ENCODE data around the gene PLXNC1.

PLXNC1 gene

DNA sequence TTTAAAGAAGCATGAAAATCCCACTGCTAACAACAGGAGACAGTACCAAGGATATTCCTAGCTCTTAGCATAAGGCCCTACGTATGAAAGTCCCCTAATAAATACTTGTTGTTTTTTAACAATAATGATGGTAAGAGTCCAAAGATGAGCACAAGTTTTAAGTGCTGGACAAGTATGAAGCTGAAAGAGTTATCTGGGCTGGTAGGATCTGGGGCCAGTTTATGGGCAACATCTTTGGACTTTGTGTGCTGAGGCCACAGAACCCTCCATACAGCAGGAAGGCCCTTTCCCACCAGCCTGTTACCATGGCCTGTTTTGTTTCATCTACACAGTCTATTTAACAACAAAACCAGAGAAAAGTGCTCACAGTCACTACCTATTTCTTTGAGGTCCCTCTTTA, 12.5 kb upstream of the PLXNC1 start:
- no peak for DNase-seq

DNA sequence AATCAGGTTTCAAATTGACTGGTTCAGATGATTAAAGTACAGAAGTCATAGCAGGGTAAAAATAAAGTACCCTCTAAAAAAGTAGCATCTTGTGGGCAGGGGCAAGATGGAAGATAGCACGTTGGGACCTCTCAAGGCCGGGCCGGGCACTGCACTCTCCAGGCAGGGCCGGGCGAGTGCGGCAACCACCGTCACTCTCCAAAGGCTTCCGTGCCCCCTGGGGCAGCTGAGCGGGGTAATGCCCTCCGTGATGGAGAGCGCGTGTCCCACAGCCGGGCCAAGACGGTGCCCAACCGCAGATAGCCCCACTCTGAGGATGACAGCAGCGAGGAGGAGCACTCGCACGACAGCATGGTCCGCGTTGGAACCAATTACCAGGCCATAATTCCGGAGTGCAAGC, 8.6 kb upstream of the PLXNC1 start:
- DNase-seq: no peak

DNA sequence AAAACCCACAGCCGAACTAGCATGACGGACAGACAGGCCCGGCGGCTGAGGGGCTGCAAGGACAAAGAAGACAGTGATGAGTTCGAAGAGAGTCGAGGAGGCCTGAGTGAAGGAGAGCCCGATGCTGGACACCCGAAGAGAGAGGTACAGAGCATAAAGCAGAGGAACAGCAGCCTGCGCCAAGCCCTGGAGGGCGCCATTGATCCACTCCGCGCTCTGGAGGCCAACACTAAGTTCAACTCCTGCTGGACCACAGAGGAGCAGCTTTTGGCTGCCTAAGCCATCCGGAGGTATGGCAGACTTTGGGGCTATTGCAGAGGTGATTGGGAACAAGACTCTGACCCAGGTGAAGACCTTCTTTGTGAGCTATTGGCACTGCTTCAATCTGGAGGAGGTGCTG, 7.8 kb upstream of the PLXNC1 start:
- peak; percentile 67 for DNase-seq

DNA sequence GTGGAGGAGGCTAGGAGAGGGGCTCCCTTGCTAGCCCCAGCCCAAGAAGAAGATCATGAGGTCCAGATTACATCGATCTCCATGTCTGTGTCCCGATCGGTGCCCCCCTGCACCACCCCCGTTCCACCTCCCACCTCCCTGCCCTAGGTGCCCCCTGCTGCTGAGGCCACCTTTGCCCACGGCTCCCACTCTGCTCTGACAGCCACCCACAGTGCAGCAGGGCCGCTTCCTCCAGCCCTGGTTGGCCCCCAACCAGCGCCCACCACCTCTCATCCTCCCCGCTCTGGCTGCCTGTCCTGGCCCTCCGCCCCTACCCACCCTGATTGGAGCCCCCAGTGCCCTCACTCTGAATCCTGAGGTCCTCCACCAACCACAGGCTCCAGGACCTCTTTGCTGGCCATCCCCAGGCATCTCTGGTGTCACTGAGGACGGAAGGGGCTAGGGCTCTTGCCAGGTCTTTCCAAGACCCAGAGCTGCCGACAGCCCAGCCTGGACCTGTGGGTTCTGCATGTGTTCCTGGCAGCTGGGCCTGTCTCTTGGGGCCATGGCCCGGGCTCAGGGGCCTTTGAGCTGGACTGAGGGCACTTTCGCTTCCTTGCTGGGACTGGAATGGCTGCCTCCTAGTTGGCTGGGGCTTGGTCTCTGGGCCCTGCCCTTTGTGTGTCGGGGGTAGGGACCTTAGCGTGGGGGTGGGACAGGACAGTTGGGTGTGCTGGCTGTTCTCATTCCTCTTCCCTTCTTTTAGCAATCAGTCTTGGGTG, 7.2 kb upstream of the PLXNC1 start:
- no peak for DNase-seq

DNA sequence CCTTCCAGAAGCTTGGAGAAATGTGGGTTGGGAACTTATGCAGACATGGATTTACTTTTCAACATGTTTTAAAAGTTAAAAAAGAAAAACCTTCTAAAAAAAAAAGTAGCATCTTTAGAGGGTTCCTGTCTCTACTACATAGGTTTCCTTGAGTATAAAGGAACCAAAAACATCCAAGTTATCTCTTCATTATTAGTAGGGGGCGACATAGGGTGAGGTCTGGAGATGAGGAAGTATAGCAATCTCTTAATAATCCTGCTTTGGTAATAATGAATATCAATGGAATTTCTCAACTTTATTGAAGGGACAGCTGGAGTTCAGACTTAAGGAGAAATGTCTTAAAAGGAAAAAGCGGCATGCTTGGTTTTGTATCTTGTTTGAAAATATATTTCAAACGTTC, 6.5 kb upstream of the PLXNC1 start:
- DNase-seq: no peak

DNA sequence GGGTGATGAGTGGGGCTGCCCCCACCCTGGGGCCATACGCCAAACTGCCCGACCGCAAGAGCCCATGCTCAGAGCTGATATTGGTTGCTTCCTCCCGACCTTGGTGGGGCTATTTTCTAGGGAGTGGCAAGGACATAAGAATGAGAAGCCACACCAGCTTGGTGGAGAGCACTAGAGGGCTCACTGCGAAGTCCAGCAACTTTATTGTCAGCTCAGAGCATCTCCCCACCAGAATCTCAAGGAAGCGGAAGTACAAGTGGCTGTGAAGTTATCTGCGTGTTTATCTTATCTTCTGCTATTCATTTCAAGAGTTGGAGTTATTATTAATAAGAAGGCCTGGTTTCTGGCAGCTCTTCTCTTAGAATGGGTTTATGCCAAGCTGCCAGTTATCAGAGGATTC, 4.9 kb upstream of the PLXNC1 start:
- no peak for DNase-seq

DNA sequence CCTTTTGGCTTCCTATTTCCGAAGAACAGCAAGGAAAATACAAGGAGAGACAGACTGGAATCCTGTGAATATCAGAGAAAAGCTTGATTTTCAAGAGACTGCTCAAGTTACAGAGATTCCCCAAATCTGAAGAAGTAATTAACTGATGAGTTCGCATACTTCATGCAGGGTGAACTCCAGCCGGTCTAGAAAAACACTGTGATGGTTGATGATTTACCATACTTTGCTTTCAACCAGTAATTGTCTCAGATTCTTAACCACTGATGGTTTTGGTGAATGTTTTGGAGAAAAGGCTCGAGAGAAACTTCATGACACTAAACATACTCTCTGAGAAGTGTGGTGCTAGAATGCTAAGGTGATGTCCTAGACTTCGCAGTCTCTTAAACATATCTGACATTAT, 4.4 kb upstream of the PLXNC1 start:
- no peak for DNase-seq

DNA sequence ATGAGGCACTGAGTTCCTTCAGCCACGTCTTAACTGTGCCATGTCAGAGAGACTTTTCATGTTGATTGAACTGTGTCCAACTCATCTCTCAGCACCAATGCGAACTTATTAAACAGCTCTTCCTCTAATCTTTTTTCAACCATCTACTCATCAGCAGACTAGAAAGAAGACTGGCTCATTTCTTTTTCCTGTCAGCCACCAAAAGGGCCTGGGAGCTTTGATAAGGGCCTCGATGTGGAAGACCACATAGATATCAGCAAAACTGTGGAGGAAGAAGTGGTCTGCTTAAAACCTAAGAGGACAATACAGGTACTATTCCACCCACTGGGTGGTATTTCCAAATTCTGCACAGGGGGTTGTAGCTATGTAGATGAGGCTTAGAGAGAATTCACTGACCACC, 3.6 kb upstream of the PLXNC1 start:
- DNase-seq: no peak

DNA sequence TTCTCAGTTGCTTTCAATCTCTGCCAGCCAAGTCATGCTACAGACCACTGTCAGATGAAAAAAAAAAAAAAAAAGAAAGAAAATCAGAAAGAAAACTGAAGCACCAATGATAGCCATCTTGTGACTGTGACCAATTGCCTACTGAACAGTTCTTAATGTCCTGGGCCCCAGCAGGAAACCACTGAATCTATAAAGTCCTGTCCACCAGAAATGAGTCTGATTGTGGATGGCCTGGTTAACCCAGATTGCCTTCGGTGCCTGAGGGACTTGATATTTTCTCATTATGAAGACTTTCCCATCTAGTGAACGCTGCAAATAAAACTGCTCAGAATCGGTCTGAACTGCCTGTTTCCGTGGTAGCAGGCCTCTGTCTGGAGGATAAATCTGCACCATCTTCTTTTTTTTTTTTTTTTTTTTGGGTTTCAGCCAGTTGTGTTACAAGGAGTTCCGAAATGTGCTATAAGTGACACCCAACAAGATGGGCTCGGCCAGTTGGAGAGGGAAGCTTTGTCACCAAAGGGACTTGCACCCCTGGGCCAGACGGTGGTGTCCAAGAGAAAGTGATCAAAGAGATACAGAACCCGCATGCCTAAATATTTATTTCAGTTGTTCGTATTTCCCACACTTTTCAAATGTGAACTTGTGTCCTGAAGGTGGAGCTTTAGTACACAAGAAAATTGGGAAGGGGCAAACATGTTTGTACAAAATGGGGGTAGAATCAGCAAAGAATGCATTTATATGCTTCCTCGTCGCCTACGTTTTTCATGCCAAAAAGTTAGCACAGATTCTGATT, 3.0 kb upstream of the PLXNC1 start:
- DNase-seq: no peak

DNA sequence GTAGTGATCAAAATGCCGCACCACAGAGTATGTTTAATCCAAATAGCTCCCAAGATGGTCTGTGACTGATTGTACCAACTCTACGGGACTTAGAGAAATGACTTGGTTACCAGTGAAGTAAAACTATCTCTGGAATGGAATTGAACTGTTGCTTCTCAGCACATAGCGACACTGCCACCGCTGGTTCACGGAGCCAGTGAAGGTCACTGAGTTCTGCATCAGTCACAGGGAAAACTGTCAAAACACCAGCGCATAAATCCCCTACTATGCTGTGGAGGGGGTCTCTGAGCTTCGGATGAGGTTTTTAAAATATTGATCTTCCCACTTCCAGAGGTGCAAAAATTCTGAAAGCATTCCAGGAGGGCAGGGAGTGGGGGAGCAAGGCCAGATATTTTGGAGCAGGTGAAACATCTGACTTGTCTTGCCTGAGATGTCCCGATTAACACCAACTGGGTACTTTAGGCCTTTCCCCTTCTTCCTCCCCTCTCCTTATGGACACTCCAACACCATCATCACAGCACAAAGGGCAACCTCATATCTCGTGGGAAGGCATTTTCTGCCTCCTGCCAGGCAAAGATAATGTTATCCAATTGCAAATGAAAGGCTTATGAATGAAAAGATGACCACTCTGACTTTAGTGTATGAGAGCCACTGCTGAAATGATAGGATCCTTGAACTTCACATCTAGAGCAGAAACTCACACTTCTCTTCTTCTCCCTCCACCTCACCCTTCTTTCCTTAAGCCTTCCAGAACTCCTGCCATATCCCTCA, 2.0 kb upstream of the PLXNC1 start:
- no peak for DNase-seq

DNA sequence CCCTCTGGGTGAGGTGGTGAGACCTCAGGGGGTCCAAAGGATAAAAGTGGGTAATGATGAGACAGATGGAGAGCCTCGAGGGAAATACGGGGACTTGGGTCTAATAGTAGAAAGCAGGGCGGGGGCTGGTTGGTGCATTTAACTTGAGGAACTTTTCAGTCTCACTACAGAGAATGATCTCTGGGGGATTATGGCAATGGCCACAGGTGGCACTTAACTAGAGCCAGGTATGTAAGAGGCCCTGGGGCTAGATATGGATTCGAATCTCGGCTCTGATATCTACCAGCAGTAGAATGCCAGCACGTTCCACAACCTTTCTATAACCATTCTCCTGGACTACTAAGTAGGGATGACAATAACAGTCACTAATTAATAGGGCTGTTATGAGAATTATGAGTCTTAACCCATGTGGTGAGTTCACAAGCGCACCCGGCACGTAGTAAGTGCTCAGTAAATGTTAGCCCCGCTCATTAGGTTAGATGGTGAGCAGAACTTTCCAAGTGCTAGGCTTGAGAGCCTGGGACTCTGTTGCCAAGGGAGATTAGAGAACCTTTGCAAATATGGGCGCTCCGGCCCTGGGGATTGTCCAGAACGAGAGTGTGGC, 888 bp upstream of the PLXNC1 start:
- no peak for DNase-seq

DNA sequence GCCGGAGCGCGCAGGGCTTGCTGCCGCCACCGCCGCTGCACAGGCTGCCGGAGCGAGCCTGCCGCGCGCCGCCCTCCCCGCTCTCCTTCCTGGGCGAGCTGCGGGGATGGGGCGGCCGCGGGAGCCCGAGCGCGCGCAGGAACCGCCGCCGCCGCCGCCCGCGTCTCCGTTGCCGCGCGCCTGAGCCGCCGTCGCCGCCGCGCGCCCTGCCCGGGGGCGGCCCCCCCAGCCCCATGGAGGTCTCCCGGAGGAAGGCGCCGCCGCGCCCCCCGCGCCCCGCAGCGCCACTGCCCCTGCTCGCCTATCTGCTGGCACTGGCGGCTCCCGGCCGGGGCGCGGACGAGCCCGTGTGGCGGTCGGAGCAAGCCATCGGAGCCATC, 352 bp downstream of the PLXNC1 start:
- no peak for DNase-seq

DNA sequence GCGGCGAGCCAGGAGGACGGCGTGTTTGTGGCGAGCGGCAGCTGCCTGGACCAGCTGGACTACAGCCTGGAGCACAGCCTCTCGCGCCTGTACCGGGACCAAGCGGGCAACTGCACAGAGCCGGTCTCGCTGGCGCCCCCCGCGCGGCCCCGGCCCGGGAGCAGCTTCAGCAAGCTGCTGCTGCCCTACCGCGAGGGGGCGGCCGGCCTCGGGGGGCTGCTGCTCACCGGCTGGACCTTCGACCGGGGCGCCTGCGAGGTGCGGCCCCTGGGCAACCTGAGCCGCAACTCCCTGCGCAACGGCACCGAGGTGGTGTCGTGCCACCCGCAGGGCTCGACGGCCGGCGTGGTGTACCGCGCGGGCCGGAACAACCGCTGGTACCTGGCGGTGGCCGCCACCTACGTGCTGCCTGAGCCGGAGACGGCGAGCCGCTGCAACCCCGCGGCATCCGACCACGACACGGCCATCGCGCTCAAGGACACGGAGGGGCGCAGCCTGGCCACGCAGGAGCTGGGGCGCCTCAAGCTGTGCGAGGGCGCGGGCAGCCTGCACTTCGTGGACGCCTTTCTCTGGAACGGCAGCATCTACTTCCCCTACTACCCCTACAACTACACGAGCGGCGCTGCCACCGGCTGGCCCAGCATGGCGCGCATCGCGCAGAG, 873 bp downstream of the PLXNC1 start:
- DNase-seq: peak; percentile 36

DNA sequence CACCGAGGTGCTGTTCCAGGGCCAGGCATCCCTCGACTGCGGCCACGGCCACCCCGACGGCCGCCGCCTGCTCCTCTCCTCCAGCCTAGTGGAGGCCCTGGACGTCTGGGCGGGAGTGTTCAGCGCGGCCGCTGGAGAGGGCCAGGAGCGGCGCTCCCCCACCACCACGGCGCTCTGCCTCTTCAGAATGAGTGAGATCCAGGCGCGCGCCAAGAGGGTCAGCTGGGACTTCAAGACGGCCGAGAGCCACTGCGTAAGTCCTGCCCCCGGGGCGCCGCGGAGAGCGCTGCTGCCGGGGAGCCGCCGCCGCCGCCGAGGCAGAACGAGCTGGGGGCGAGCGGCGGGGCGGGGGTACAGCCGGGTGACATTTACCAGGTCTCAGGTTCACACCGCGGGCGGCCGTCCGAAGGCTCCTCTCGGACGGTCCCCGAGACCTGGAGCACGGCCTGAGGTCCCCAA, 1.4 kb downstream of the PLXNC1 start:
- DNase-seq: no peak

DNA sequence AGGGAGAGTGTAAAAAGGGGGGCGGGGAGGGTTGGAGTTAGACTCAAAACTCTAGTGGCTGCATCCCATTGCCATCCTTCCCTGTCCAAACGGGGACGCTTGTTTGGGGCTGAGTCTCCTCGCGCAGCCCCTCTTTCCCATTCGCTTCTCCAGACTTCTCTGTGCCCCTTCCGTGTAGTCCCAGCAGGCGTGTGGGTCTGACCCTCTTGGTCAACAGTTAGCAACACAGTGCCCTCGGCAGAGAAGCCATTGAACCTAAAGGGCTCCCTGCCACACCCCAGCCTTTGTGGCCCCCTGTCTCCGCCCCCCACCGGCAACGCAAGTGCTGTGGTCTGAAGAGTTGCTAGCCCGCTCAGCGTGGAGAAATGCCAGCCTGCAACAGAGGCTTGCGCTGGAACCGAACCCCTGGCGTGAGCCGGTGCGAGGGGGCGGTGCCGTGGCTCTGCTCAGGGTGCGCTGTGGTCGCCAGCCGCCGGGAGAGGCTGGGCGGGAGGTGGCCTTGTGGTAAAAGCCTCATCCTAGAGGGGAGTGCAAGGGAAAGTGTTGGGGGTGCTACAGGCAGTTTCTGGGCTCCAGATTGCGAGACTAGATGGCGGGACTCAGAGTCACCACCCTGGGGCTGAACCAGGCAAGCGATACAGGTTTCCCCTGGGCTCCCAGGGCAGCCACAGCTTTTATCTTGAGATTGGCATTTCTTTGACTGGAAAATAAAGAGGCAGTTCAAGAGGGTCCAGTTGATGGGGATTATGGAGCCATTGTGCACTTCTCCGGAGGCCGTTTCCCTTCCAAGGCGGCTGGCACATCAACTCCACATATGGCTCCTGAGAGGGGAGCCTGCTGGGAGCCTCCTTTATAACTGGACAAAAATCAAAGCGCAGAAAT, 2.1 kb downstream of the PLXNC1 start:
- peak; percentile 41 for DNase-seq

DNA sequence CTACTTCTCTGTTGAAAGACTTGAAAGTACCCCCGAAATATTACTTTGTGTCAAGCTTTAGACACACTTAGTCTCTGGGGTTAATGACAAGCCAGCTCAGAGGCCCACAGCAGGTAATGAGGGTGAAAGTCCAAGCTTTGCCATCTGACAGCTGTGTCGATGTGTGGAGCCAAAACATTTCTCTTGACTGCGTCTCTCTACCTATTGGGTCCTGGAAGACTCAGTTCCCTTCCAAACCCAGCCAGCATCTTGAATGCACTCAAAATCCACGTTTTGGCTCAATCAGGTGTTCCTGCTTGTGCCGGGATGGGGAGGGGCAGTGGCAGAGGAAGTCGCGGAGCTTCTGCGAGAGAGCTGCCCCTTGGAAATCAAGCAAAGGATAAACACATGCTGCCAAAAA, 3.2 kb downstream of the PLXNC1 start:
- DNase-seq: no peak

DNA sequence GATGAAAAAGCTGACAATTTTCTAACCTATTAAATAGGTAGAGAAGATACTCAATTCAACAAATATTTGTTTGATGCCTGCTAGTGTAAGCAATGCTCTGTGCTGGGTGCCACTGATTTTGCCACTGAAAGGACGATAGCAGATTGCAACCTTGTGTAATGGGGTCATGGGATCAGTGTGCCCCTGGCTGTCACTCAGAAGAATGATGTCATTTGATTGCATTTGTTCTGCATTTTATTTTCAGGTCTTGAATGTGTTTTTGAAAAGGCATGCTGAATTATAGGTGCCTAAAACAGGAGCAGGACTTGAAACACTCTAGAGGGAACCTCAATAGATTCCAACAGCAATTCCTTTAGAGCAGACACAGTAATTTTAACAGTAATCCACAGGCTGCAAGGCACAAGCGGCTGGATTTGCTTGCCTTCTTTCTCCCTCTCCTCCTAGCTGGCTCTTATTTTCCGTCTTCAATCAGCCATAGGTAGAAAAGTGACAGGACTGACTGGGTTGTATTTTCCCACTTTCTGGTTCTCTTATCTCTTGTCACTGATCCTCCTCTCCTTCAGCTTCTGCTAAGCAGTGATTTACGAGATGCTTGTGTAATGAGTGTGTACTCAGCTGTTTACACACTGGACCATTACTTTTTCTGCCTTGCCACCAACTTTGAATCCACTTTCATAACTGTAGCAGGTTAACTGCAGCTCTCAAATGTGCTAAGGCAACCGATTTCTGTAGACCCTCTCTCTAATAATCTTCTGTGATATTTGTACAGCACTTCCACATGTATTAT, 4.1 kb downstream of the PLXNC1 start:
- DNase-seq: no peak

DNA sequence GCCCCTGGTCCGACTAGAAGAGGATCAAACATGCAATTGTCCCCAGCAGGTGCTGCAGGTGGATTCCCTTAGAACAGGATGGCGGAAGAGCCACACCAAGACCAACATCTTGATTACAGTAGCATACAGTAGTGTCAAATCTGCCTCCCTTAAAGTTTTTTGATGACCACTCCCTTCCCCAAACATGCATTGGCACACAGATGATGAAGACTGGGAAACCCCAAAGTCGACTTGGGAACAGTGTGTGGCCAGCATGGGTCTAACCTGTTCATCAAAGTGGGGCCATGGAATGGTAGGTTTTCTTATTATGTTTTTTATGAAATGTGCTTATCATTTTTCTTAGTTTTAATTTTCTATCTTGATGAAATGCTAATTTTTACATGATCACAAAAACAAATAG, 8.8 kb downstream of the PLXNC1 start:
- DNase-seq: no peak

DNA sequence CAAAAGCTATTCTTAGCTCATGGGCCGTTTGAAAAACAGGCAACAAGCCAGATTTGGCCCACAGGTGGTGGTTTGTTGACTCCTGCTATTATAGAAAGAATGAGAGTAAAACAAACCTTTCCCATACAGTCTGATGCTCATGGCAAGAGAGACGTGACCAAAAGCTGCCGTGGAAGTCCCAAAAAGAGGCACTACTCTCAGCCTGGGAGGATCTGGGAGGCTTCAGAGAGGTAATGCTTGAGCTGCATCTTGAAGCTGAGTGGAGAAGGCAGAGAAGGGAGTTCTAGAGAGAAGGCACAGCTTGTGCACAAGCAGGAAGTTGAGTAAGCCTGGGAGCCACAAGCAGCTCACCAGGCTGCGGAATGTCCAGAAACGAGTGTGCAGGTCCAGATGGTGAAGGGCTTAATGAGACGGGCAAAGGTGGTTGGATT, 9.6 kb downstream of the PLXNC1 start:
- no peak for DNase-seq

DNA sequence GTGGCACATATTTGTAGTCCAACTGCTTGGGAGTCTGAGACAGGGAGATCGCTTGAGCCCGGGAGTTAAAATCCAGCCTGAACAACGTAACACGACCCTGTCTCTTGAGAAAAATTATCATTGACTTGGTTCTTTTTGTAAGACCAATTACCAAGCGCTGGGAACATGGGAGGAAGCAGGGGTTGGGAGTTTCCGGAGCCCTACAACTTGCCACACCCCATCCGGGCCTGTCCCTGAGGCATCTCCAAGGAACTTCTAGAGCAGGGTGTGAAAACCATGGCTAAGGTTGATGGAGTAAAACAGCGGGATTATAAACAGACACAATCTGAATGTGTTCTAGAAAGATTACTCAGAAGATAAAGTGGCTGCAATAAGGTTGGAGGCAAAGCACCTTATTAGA, 10.3 kb downstream of the PLXNC1 start:
- DNase-seq: no peak

DNA sequence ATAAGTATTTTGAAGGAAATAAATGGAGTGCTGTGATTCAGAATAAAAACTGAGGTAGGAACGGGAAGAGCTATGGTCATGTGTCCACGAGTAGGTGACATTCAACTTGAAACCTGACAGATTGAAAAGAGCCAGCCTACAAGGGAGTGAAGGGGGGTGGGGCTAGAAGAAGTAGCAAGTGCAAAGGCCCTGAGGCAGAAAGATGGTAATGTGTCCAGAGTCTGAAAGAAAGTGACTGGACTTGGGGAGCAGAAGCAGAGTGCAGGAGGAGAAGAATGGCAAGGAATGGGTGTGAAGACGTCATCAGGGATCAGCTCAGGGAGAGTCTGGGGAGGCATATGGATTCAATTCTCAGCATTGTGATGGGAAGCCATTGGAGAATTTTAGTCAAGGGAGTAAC, 13.7 kb downstream of the PLXNC1 start:
- no peak for DNase-seq

All from stimulated activated CD4-positive, alpha-beta T cell treated with anti-CD3 and anti-CD28 coated beads, Interleukin-4, amount 100 ng/mL, for 24 hours (primary cell).